ENCODE data around the gene BAD. TPM values are rescaled to one million over a fixed set of nuclear protein-coding genes. Genes with fewer than 3 reads are reported as not detected.

BAD gene
- total RNA-seq, 1 donor from 2014 or later: 19.0 TPM

DNA sequence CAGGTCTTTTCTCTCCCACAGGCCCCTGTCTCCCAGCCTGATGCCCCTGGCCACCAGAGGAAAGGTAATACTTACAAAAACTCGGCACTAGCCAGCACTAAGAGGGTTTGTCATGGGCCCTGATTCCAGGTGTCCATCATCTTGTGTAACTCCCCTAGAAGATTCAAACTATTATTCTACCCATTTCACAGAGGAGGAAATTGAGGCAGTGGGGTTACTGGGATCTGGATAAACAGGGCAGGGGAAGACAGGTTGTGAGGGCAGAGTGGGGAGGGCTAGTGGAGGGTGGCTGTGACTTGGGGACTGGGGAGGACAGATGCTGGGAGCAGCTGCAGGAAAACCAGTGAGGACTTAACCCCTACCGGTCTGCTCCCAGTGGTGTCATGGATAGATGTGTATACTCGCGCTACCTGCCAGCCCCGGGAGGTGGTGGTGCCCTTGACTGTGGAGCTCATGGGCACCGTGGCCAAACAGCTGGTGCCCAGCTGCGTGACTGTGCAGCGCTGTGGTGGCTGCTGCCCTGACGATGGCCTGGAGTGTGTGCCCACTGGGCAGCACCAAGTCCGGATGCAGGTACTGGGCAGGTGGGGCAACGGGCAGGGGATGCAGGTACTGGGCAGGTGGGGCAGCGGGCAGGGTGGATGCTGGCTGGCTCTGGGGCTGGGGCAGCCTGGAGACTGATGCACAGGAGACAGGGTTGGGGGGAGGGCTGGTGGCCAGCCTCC lies 48.9 kb downstream of the BAD start:
- Histone ChIP-seq H3F3A (ENCODE audit: low read depth) (peaks cover 41% of the 10 kb centered on the region), H4K20me1 (ENCODE audit: low read depth) (peaks cover 3% of the 10 kb centered on the region), H3K9me3 (ENCODE audit: low read depth) (no peaks in the 10 kb centered on the region), H3K4me1 (peaks cover 9% of the 10 kb centered on the region), H3K9ac (no peak overlapping the region), H3K4me2 (peak overlapping the region; percentile 94), H3K27me3 (peaks cover 47% of the 10 kb centered on the region), H3K27ac (no peak overlapping the region), H2AFZ (replicated peaks) (peak overlapping the region; percentile 85), H3K79me2 (ENCODE audit: low read depth) (no peaks in the 10 kb centered on the region), H3K4me3 (peak overlapping the region; percentile 84), H3K36me3 (no peaks in the 10 kb centered on the region)
- no peak for DNase-seq (ENCODE audit: low spot score)
- Mint-ChIP-seq H3K27ac (no peak overlapping the region), H3K4me3 (peak overlapping the region; percentile 85), H3K4me1 (peaks cover 23% of the 10 kb centered on the region), H3K9me3 (no peaks in the 10 kb centered on the region), H3K36me3 (no peaks in the 10 kb centered on the region), H3K27me3 (ENCODE audit: insufficient read depth, low read depth) (peaks cover 17% of the 10 kb centered on the region)
- TF ChIP-seq EZH2 (IDR thresholded peaks at IDR 0.05): no peak
- TF ChIP-seq, protein P1, sequence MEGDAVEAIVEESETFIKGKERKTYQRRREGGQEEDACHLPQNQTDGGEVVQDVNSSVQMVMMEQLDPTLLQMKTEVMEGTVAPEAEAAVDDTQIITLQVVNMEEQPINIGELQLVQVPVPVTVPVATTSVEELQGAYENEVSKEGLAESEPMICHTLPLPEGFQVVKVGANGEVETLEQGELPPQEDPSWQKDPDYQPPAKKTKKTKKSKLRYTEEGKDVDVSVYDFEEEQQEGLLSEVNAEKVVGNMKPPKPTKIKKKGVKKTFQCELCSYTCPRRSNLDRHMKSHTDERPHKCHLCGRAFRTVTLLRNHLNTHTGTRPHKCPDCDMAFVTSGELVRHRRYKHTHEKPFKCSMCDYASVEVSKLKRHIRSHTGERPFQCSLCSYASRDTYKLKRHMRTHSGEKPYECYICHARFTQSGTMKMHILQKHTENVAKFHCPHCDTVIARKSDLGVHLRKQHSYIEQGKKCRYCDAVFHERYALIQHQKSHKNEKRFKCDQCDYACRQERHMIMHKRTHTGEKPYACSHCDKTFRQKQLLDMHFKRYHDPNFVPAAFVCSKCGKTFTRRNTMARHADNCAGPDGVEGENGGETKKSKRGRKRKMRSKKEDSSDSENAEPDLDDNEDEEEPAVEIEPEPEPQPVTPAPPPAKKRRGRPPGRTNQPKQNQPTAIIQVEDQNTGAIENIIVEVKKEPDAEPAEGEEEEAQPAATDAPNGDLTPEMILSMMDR (IDR thresholded peaks at IDR 0.05): no peak
- no peak for TF ChIP-seq EZH2phosphoT487 (IDR thresholded peaks at IDR 0.05)

- H3K9me3 Mint-ChIP-seq: no peaks in the 10 kb centered on the region
- no peak overlapping the region for H3K27ac Mint-ChIP-seq
- H3F3A ChIP-seq (ENCODE audit: low read depth): peaks cover 38% of the 10 kb centered on the region
- peaks cover 3% of the 10 kb centered on the region for H4K20me1 ChIP-seq (ENCODE audit: low read depth)
- no peaks in the 10 kb centered on the region for H3K79me2 ChIP-seq (ENCODE audit: low read depth)
- peak overlapping the region; percentile 84 for H3K4me3 ChIP-seq
- H3K36me3 ChIP-seq: no peaks in the 10 kb centered on the region
- no peak overlapping the region for H3K27ac ChIP-seq
- peaks cover 18% of the 10 kb centered on the region for H3K4me1 Mint-ChIP-seq
- peak overlapping the region; percentile 85 for H2AFZ ChIP-seq (replicated peaks)
- peaks cover 18% of the 10 kb centered on the region for H3K27me3 Mint-ChIP-seq (ENCODE audit: insufficient read depth, low read depth)
- no peak overlapping the region for H3K9ac ChIP-seq
- peak overlapping the region; percentile 94 for H3K4me2 ChIP-seq
- TF ChIP-seq EZH2phosphoT487 (IDR thresholded peaks at IDR 0.05) (peak; percentile 8), EZH2 (IDR thresholded peaks at IDR 0.05) (no peak)
- TF ChIP-seq, protein P1 (IDR thresholded peaks at IDR 0.05): peak; percentile 5
- peak overlapping the region; percentile 85 for H3K4me3 Mint-ChIP-seq
- peaks cover 47% of the 10 kb centered on the region for H3K27me3 ChIP-seq
- no peaks in the 10 kb centered on the region for H3K36me3 Mint-ChIP-seq
- no peaks in the 10 kb centered on the region for H3K9me3 ChIP-seq (ENCODE audit: low read depth)
- H3K4me1 ChIP-seq: peaks cover 4% of the 10 kb centered on the region
- peak; percentile 64 for DNase-seq (ENCODE audit: low spot score)
Measured at GRCh38 chr11:64234647-64235379, 49.7 kb downstream of the BAD start.

GRCh38 chr11:64233913-64234586 lies 50.4 kb downstream of the BAD start, which contains the start of gene VEGFB:
TSS of gene VEGFB (plus strand) at chr11:64234584. CDS start at chr11:64234834, 250 bp downstream.
- Histone ChIP-seq H2AFZ (replicated peaks) (peak within 1 kb of the TSS; percentile 85), H3K4me2 (peak within 1 kb of the TSS; percentile 94), H3K9me3 (ENCODE audit: low read depth) (no peaks in the 10 kb centered on the region), H3K9ac (no peak within 1 kb of the TSS), H3K27me3 (peaks cover 47% of the 10 kb centered on the region), H3K4me3 (peak within 1 kb of the TSS; percentile 84), H3K36me3 (no peaks in the 10 kb centered on the region), H3K79me2 (ENCODE audit: low read depth) (no peaks in the 10 kb centered on the region), H3F3A (ENCODE audit: low read depth) (peaks cover 44% of the 10 kb centered on the region), H3K27ac (no peak within 1 kb of the TSS), H4K20me1 (ENCODE audit: low read depth) (peaks cover 3% of the 10 kb centered on the region), H3K4me1 (peaks cover 8% of the 10 kb centered on the region)
- TF ChIP-seq EZH2phosphoT487 (IDR thresholded peaks at IDR 0.05): peak; percentile 5
- TF ChIP-seq EZH2 (IDR thresholded peaks at IDR 0.05): no peak
- TF ChIP-seq, protein P1 (IDR thresholded peaks at IDR 0.05): no peak
- Mint-ChIP-seq H3K27me3 (ENCODE audit: insufficient read depth, low read depth) (peaks cover 16% of the 10 kb centered on the region), H3K4me1 (peaks cover 23% of the 10 kb centered on the region), H3K36me3 (no peaks in the 10 kb centered on the region), H3K4me3 (peak within 1 kb of the TSS; percentile 92), H3K27ac (no peak within 1 kb of the TSS), H3K9me3 (no peaks in the 10 kb centered on the region)
- peak; percentile 74 for DNase-seq (ENCODE audit: low spot score)
